A673 (cell line): ENCODE measurements around the gene ZNF813. TPM values are rescaled to one million over a fixed set of nuclear protein-coding genes. Genes with fewer than 3 reads are reported as not detected.
"Not testable (repeated sequence)": the region's sequence is repeated elsewhere in the genome, so short reads cannot be mapped to it uniquely, and the experiment has no call there.

Experiments
- Bru-seq: library from RNA; stranded (reverse); fragments of 400-500 nt; gene quantifications from one replicate; lab custom pipeline; 2021; lab: Mats Ljungman, UMichigan
- BruChase-seq, 2 experiments: library from RNA; stranded (reverse); fragments of 400-500 nt; gene quantifications; one replicate each; lab custom pipeline; 2021; lab: Mats Ljungman, UMichigan
- BruUV-seq: library from RNA; stranded (reverse); fragments of 400-500 nt; replicated peaks from 2 replicates; lab custom pipeline; 2021; lab: Mats Ljungman, UMichigan
- CTCF ChIA-PET: fragments of 300-600 bp; sonication (Branson Sonifier 250); formaldehyde crosslinking; loops from one replicate; lab custom pipeline; 2022; ENCODE audit warnings: antibody characterized with exemption; lab: Charles Lee
- POLR2A ChIA-PET: fragments of 300-600 bp; sonication (Branson Sonifier 250); formaldehyde crosslinking; loops from one replicate; lab custom pipeline; 2022; ENCODE audit warnings: antibody characterized with exemption; ENCODE audit not compliant: low non-redundant PET; lab: Charles Lee
- DNase-seq: peaks from one replicate; pipeline ENCODE4 v3.0.0-alpha.2; 2015; ENCODE audit warnings: low spot score
- H3K27ac ChIP-seq: fragments of 200-600 bp; sonication (generic); 2 replicates; pipeline ENCODE4 v1.5.1; 2016; ENCODE audit warnings: mixed run types, low read depth, mild to moderate bottlenecking, mixed read lengths, antibody characterized with exemption, low read length; ENCODE audit not compliant: poor library complexity, severe bottlenecking
- H3K27me3 ChIP-seq: fragments of 200-600 bp; sonication (generic); replicated peaks from 2 replicates; pipeline ENCODE4 v1.6.1; 2017; ENCODE audit warnings: mixed run types, low read depth, mild to moderate bottlenecking, mixed read lengths, antibody characterized with exemption, low read length; ENCODE audit not compliant: insufficient read depth, poor library complexity
- H3K36me3 ChIP-seq: fragments of 200-600 bp; sonication (generic); 2 replicates; pipeline ENCODE4 v1.6.1; 2016; ENCODE audit warnings: mixed run types, mild to moderate bottlenecking, mixed read lengths, antibody characterized with exemption, low read length; ENCODE audit not compliant: insufficient read depth, poor library complexity, severe bottlenecking
- H3K4me1 ChIP-seq: fragments of 200-600 bp; sonication (generic); 2 replicates; pipeline ENCODE4 v1.6.1; 2017; ENCODE audit warnings: mixed run types, mild to moderate bottlenecking, mixed read lengths, antibody characterized with exemption, low read length; ENCODE audit not compliant: insufficient read depth, poor library complexity, severe bottlenecking
- H3K4me3 ChIP-seq: fragments of 200-600 bp; sonication (generic); 2 replicates; pipeline ENCODE4 v1.5.1; 2016; ENCODE audit warnings: low read depth, mixed run types, mild to moderate bottlenecking, mixed read lengths, low read length; ENCODE audit not compliant: poor library complexity, severe bottlenecking
- H3K9me3 ChIP-seq: fragments of 200-600 bp; sonication (generic); 2 replicates; pipeline ENCODE4 v1.6.1; 2016; ENCODE audit warnings: mixed run types, low read depth, mild to moderate bottlenecking, mixed read lengths, antibody characterized with exemption, low read length; ENCODE audit not compliant: poor library complexity, severe bottlenecking
- EZH2 ChIP-seq: fragments of 200-600 bp; sonication (generic); IDR thresholded peaks from 2 replicates; pipeline ENCODE4 v1.6.1; 2017; ENCODE audit warnings: borderline replicate concordance, low read depth, mild to moderate bottlenecking, mixed read lengths, antibody characterized with exemption, low read length; ENCODE audit not compliant: poor library complexity, severe bottlenecking
- intact Hi-C: fragments of 100-400 bp; cut with micrococcal nuclease; formaldehyde crosslinking; loops from one replicate; pipeline ENCODE4 v1.10.0; 2022; ENCODE audit not compliant: unreplicated experiment
- long read RNA-seq: library from polyadenylated mRNA; stranded (forward); transcript quantifications from one replicate; pipeline ENCODE4 v2.0.0, GENCODE V29; 2022
- total RNA-seq: library from RNA; stranded (reverse); gene quantifications from 2 replicates; pipeline ENCODE4 v1.2.3, GENCODE V29; 2021
- TF ChIP-seq, protein P1 (sequence below): fragments of 300-800, 200-600 bp; sonication (generic); conservative IDR thresholded peaks from 2 replicates; pipeline ENCODE4 v1.5.1; 2017; ENCODE audit warnings: low read depth, mild to moderate bottlenecking, antibody characterized with exemption, low read length, moderate library complexity, mixed read lengths

ZNF813 gene
- total RNA-seq (5.6 and 8.0 TPM in 2 replicates), Bru-seq, nascent RNA (percentile 59 among the genes with signal in this experiment), BruChase-seq, experiment 1, labeled RNA remaining after a 2-hour chase (percentile 67 among the genes with signal in this experiment), BruChase-seq, experiment 2, labeled RNA remaining after a 6-hour chase (percentile 61 among the genes with signal in this experiment)
- long read RNA-seq, full-length matches to known transcripts, result 1 of 1 reads
- long read RNA-seq, partial matches to known transcripts, result 0 of 1 reads
- long read RNA-seq, other reads (novel, unspliced or antisense), result 0 of 1 reads

- no peak for TF ChIP-seq EZH2
- TF ChIP-seq, protein P1, sequence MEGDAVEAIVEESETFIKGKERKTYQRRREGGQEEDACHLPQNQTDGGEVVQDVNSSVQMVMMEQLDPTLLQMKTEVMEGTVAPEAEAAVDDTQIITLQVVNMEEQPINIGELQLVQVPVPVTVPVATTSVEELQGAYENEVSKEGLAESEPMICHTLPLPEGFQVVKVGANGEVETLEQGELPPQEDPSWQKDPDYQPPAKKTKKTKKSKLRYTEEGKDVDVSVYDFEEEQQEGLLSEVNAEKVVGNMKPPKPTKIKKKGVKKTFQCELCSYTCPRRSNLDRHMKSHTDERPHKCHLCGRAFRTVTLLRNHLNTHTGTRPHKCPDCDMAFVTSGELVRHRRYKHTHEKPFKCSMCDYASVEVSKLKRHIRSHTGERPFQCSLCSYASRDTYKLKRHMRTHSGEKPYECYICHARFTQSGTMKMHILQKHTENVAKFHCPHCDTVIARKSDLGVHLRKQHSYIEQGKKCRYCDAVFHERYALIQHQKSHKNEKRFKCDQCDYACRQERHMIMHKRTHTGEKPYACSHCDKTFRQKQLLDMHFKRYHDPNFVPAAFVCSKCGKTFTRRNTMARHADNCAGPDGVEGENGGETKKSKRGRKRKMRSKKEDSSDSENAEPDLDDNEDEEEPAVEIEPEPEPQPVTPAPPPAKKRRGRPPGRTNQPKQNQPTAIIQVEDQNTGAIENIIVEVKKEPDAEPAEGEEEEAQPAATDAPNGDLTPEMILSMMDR, result no peak
- Histone ChIP-seq H3K27ac (peak within 1 kb of the TSS; percentile 71), H3K4me3 (peak within 1 kb of the TSS; percentile 81), H3K4me1 (no peaks in the 10 kb centered on the region), H3K9me3 (no peaks in the 10 kb centered on the region), H3K27me3 (no peaks in the 10 kb centered on the region), H3K36me3 (no peaks in the 10 kb centered on the region)
- CTCF ChIA-PET, result no interaction called here
- BruUV-seq, result no TSS peak
- intact Hi-C loops, result loop anchor here (2.0 kb wide), 1 partner anchor 71 kb away; no protein-coding TSS in a partner anchor
- POLR2A ChIA-PET, result no interaction called here
- peak; percentile 92 for DNase-seq
These were observed at the start of gene ZNF813 for GRCh38 chr19:53467485-53468262. ZNF813 (plus strand) TSS chr19:53467733; CDS start chr19:53483823, 16,090 bp downstream.

DNA sequence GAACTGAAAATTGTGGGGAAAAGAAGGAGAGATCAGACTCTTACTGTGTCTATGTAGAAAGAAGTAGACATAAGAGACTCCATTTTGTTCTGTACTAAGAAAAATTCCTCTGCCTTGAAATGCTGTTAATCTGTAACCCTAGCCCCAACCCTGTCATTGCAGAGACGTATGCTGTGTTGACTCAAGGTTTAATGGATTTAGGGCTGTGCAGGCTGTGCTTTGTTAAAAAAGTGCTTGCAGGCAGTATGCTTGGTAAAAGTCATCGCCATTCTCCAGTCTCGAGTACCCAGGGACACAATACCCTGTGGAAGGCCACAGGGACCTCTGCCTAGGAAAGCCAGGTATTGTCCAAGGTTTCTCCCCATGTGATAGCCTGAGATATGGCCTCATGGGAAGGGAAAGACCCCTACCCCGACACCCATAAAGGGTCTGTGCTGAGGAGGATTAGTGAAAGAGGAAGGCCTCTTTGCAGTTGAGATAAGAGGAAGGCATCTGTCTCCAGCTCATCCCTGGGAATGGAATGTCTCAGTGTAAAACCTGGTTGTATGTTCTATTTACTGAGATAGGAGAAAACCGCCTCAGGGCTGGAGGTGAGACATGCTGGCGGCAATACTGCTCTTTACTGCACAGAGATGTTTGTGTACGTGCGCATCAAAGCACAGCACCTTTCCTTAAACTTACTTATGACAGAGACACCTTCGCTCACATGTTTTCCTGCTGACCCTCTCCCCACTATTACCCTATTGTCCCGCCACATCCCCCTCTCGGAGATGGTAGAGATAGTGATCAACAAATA is 46.8 kb upstream of the ZNF813 start:
- POLR2A ChIA-PET, H3K27ac ChIP-seq, DNase-seq, H3K36me3 ChIP-seq, H3K4me3 ChIP-seq, H3K4me1 ChIP-seq, H3K27me3 ChIP-seq, H3K9me3 ChIP-seq, CTCF ChIA-PET, intact Hi-C loops, BruUV-seq: not testable (repeated sequence)

DNA sequence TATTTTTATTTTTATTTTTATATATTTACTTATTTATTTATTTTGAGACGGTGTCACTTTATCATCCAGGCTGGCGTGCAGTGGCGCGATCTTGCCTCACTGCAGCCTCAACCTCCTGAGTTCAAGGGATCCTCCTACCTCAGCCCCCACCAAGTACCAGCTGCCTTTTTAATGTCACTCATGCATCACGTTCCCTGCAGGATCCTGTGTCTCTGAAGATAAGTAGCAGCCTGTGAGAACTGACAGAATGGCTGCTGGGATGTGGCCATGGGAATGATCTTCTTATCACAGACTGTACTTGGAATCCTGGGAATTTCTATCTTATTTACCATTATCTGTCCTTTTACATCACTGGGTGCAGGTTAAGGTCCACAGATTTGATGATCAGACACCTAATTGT is 45.0 kb upstream of the ZNF813 start:
- no peak for DNase-seq
- ChIA-PET CTCF (no interaction called here), POLR2A (no interaction called here)
- no peak overlapping the region for H3K27ac ChIP-seq
- no peak overlapping the region for H3K4me3 ChIP-seq
- H3K27me3 ChIP-seq, result no peaks in the 10 kb centered on the region
- intact Hi-C loops, result no loop called here
- H3K4me1 ChIP-seq, result no peaks in the 10 kb centered on the region
- TF ChIP-seq, protein P1, result no peak
- no peak for TF ChIP-seq EZH2
- no peaks in the 10 kb centered on the region for H3K9me3 ChIP-seq
- no peaks in the 10 kb centered on the region for H3K36me3 ChIP-seq
- BruUV-seq, result no TSS peak

GRCh38 chr19:53423074-53423473 is 44.5 kb upstream of the ZNF813 start:
- POLR2A ChIA-PET, CTCF ChIA-PET, H3K4me3 ChIP-seq, H3K9me3 ChIP-seq, H3K4me1 ChIP-seq, BruUV-seq, intact Hi-C loops, DNase-seq, H3K27me3 ChIP-seq, H3K27ac ChIP-seq, H3K36me3 ChIP-seq: not testable (repeated sequence)
